ENCODE measurements around the gene IL37. TPM values are rescaled to one million over a fixed set of nuclear protein-coding genes. Genes with fewer than 3 reads are reported as not detected.
A peak's percentile ranks its signal among the peaks of the same experiment; 100 is the strongest.

Gene IL37
- not detected in 2 replicates for total RNA-seq (2014; rRNA removed; shearing (Covaris generic))

GRCh38 chr2:112910865-112911264 is at the start of gene IL37:
Gene IL37, plus strand, starts transcription at chr2:112911165. Its CDS starts 1,848 bp downstream, at chr2:112913013.
- no peak for DNase-seq (ENCODE audit: low spot score)

- no peak for DNase-seq (ENCODE audit: low spot score)
These were observed 46.9 kb upstream of the IL37 start for GRCh38 chr2:112864072-112864471.

GRCh38 chr2:112866128-112866835 is 44.7 kb upstream of the IL37 start:
- DNase-seq (ENCODE audit: low spot score) = peak; percentile 49

- DNase-seq (ENCODE audit: low spot score) = peak; percentile 25
These were observed 43.0 kb upstream of the IL37 start for GRCh38 chr2:112867701-112868631.

GRCh38 chr2:112869258-112869842 is 41.6 kb upstream of the IL37 start:
- DNase-seq (ENCODE audit: low spot score) = peak; percentile 99

- DNase-seq (ENCODE audit: low spot score) = no peak
These were observed 39.8 kb upstream of the IL37 start for GRCh38 chr2:112870841-112871835.

- DNase-seq (ENCODE audit: low spot score) = no peak
These were observed 34.6 kb upstream of the IL37 start for GRCh38 chr2:112876257-112876970.

GRCh38 chr2:112876971-112877361 is 34.0 kb upstream of the IL37 start:
- DNase-seq (ENCODE audit: low spot score) = no peak

GRCh38 chr2:112877423-112877822 is 33.5 kb upstream of the IL37 start:
- DNase-seq (ENCODE audit: low spot score) = no peak

GRCh38 chr2:112879491-112880041 is 31.4 kb upstream of the IL37 start:
- DNase-seq (ENCODE audit: low spot score) = no peak

GRCh38 chr2:112880091-112880531 is 30.9 kb upstream of the IL37 start:
- no peak for DNase-seq (ENCODE audit: low spot score)

GRCh38 chr2:112880696-112881095 is 30.3 kb upstream of the IL37 start:
- no peak for DNase-seq (ENCODE audit: low spot score)

GRCh38 chr2:112881217-112881985 is 29.6 kb upstream of the IL37 start:
- DNase-seq (ENCODE audit: low spot score) = no peak

- no peak for DNase-seq (ENCODE audit: low spot score)
These were observed 27.3 kb upstream of the IL37 start for GRCh38 chr2:112883669-112884068.

GRCh38 chr2:112884869-112885505 is 26.0 kb upstream of the IL37 start:
- DNase-seq (ENCODE audit: low spot score) = peak; percentile 72

- DNase-seq (ENCODE audit: low spot score) = no peak
These were observed 25.5 kb upstream of the IL37 start for GRCh38 chr2:112885506-112885902.

GRCh38 chr2:112886291-112886690 is 24.7 kb upstream of the IL37 start:
- no peak for DNase-seq (ENCODE audit: low spot score)

GRCh38 chr2:112887964-112888749 is 22.8 kb upstream of the IL37 start:
- DNase-seq (ENCODE audit: low spot score) = no peak

Data from HT-29 (cell line).